ENCODE measurements around the gene CORO1C. TPM values are rescaled to one million over a fixed set of nuclear protein-coding genes. Genes with fewer than 3 reads are reported as not detected.

CORO1C gene
- total RNA-seq, 6 donors from 2014 or later, result 154 to 297 (median 223) TPM

- Histone ChIP-seq H3K4me3 (no peak overlapping the region), H3K4me1 (peaks cover 16 to 26% (median 19%) of the 10 kb centered on the region in 4 donors), H3K27ac (no peak overlapping the region), H3K27me3 (no peaks in the 10 kb centered on the region), H3K9me3 (no peaks in the 10 kb centered on the region), H3K36me3 (peaks cover 0 to 21% (median 2%) of the 10 kb centered on the region in 4 donors)
- ATAC-seq (ENCODE audit: low FRiP score in 2 of 2) (no peak), DNase-seq (no peak)
- WGBS, 2 donors, result 91 to 94% methylated on average over 3 of the region's 3 CpGs
- no peak for TF ChIP-seq CTCF (IDR thresholded peaks at IDR 0.05)
- TF ChIP-seq EP300 (IDR thresholded peaks at IDR 0.05), result no peak
- TF ChIP-seq POLR2A (IDR thresholded peaks at IDR 0.05), result no peak
- no peak for TF ChIP-seq POLR2AphosphoS5 (IDR thresholded peaks at IDR 0.05)
Measured at GRCh38 chr12:108671110-108671509, 60.2 kb downstream of the CORO1C start.

GRCh38 chr12:108670066-108670631 lies 61.2 kb downstream of the CORO1C start:
- H3K9me3 ChIP-seq, result no peaks in the 10 kb centered on the region
- H3K4me1 ChIP-seq, result peaks cover 24 to 36% (median 27%) of the 10 kb centered on the region in 4 donors
- peak overlapping the region in 1 of 4 donors; percentile 9 for H3K27ac ChIP-seq
- 77 to 81% methylated on average over 6 to 7 of the region's 7 CpGs for WGBS, 2 donors
- no peak overlapping the region for H3K4me3 ChIP-seq
- no peak for TF ChIP-seq POLR2A (IDR thresholded peaks at IDR 0.05)
- ATAC-seq (ENCODE audit: low FRiP score in 2 of 2) (no peak), DNase-seq (no peak)
- H3K27me3 ChIP-seq, result no peaks in the 10 kb centered on the region
- peaks cover 0 to 16% (median 2%) of the 10 kb centered on the region in 4 donors for H3K36me3 ChIP-seq

GRCh38 chr12:108668542-108668941 lies 62.8 kb downstream of the CORO1C start:
- no peak overlapping the region for H3K4me3 ChIP-seq
- DNase-seq, result no peak
- WGBS, 2 donors, result 64 to 81% methylated on average over 1 of the region's 1 CpG
- H3K9me3 ChIP-seq, result no peaks in the 10 kb centered on the region
- no peak for ATAC-seq (ENCODE audit: low FRiP score in 2 of 2)
- H3K27me3 ChIP-seq, result no peaks in the 10 kb centered on the region
- peak overlapping the region in 2 of 4 donors; percentile 8 to 85 for H3K27ac ChIP-seq
- TF ChIP-seq CTCF (IDR thresholded peaks at IDR 0.05), result no peak
- TF ChIP-seq POLR2AphosphoS5 (IDR thresholded peaks at IDR 0.05), result no peak
- no peak for TF ChIP-seq POLR2A (IDR thresholded peaks at IDR 0.05)
- TF ChIP-seq EP300 (IDR thresholded peaks at IDR 0.05), result no peak
- peaks cover 36 to 50% (median 41%) of the 10 kb centered on the region in 4 donors for H3K4me1 ChIP-seq
- peaks cover 0 to 4% (median 2%) of the 10 kb centered on the region in 4 donors for H3K36me3 ChIP-seq

- peaks cover 36 to 53% (median 42%) of the 10 kb centered on the region in 4 donors for H3K4me1 ChIP-seq
- peak overlapping the region in 2 of 4 donors; percentile 18 to 85 for H3K27ac ChIP-seq
- DNase-seq (no peak), ATAC-seq (ENCODE audit: low FRiP score in 2 of 2) (no peak)
- TF ChIP-seq POLR2A (IDR thresholded peaks at IDR 0.05) (no peak), POLR2AphosphoS5 (IDR thresholded peaks at IDR 0.05) (no peak), EP300 (IDR thresholded peaks at IDR 0.05) (no peak), CTCF (IDR thresholded peaks at IDR 0.05) (no peak)
- H3K4me3 ChIP-seq, result no peak overlapping the region
- peaks cover 0 to 2% (median 0%) of the 10 kb centered on the region in 4 donors for H3K36me3 ChIP-seq
- 46 to 61% methylated on average over 8 of the region's 8 CpGs for WGBS, 2 donors
- H3K9me3 ChIP-seq, result no peaks in the 10 kb centered on the region
- no peaks in the 10 kb centered on the region for H3K27me3 ChIP-seq
Measured at GRCh38 chr12:108668063-108668462, 63.3 kb downstream of the CORO1C start.

- no peaks in the 10 kb centered on the region for H3K36me3 ChIP-seq
- no peaks in the 10 kb centered on the region for H3K27me3 ChIP-seq
- H3K9me3 ChIP-seq, result no peaks in the 10 kb centered on the region
- whole genome bisulfite sequencing, 2 donors, result 49 to 55% methylated on average over 2 of the region's 2 CpGs
- H3K4me3 ChIP-seq, result no peak overlapping the region
- peak in 1 of 2 donors; percentile 56 for ATAC-seq (ENCODE audit: low FRiP score in 2 of 2)
- peaks cover 36 to 53% (median 42%) of the 10 kb centered on the region in 4 donors for H3K4me1 ChIP-seq
- TF ChIP-seq EP300 (IDR thresholded peaks at IDR 0.05), result no peak
- no peak for TF ChIP-seq CTCF (IDR thresholded peaks at IDR 0.05)
- TF ChIP-seq POLR2A (IDR thresholded peaks at IDR 0.05), result no peak
- H3K27ac ChIP-seq, result peak overlapping the region in 3 of 4 donors; percentile 6 to 85 (median 23)
- DNase-seq, result no peak
Measured at GRCh38 chr12:108667349-108667748, 64.0 kb downstream of the CORO1C start.
